Measurements from ENCODE around the gene DISP3.

- TF ChIP-seq, protein P1, sequence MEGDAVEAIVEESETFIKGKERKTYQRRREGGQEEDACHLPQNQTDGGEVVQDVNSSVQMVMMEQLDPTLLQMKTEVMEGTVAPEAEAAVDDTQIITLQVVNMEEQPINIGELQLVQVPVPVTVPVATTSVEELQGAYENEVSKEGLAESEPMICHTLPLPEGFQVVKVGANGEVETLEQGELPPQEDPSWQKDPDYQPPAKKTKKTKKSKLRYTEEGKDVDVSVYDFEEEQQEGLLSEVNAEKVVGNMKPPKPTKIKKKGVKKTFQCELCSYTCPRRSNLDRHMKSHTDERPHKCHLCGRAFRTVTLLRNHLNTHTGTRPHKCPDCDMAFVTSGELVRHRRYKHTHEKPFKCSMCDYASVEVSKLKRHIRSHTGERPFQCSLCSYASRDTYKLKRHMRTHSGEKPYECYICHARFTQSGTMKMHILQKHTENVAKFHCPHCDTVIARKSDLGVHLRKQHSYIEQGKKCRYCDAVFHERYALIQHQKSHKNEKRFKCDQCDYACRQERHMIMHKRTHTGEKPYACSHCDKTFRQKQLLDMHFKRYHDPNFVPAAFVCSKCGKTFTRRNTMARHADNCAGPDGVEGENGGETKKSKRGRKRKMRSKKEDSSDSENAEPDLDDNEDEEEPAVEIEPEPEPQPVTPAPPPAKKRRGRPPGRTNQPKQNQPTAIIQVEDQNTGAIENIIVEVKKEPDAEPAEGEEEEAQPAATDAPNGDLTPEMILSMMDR (IDR thresholded peaks at IDR 0.05; ENCODE audit: poor library complexity): no peak
- no peak for TF ChIP-seq EZH2 (IDR thresholded peaks at IDR 0.05; ENCODE audit: borderline replicate concordance)
These were observed 40.1 kb downstream of the DISP3 start for GRCh38 chr1:11518791-11519628.

Data from hepatocyte (in vitro differentiated cells).